Spleen (tissue), 7 donors: ENCODE data around the gene GRM8.

Source experiments
- CTCF ChIP-seq, 11 experiments: fragments of 200-600 bp in 7 of 11; fragments of 450-650 bp in 4 of 11; sonication (generic) in 4 of 11; IDR thresholded peaks in 8 of 11; conservative IDR thresholded peaks in 3 of 11; 1 replicate in 7 of 11; 2 replicates in 4 of 11; pipeline versions ENCODE4 v1.4.0 to v1.8.0; 2016 to 2021; ENCODE audit warnings: antibody characterized with exemption in 11 of 11, inconsistent platforms in 4 of 11, mild to moderate bottlenecking in 1 of 11
- POLR2A ChIP-seq, 3 donors: fragments of 450-650 bp; IDR thresholded peaks; one replicate each; pipeline ENCODE4 v1.5.1; 2017; ENCODE audit warnings: antibody characterized with exemption in 3 of 3, mild to moderate bottlenecking in 1 of 3
- donor health status: DM: no; HTN: no; CAD: no; lungs with moderate emphysema.
- donor health status: DM: no; HTN: no; CAD: no.
- donor health status: DM: no; HTN: no; CAD: no.

GRCh38 chr7:127290801-127291361 lies 38.1 kb upstream of the GRM8 start:
- TF ChIP-seq CTCF (IDR thresholded peaks at IDR 0.05 in 8 of 11, conservative IDR thresholded peaks at IDR 0.05 in 3 of 11) (no peak), POLR2A (IDR thresholded peaks at IDR 0.05) (no peak)
